Stimulated activated CD8-positive, alpha-beta memory T cell treated with anti-CD3 and anti-CD28 coated beads, Interleukin-15, amount 100 ng/mL, for 48 hours (primary cell): ENCODE results near the gene SLC38A4.
"Not testable (repeated sequence)": the region's sequence is repeated elsewhere in the genome, so short reads cannot be mapped to it uniquely, and the experiment has no call there.

Source experiments
- DNase-seq, 2 donors: peaks; one replicate each; pipeline ENCODE4 v3.0.0-alpha.2; 2020; ENCODE audit warnings: low read depth in 2 of 2

Gene SLC38A4

GRCh38 chr12:46825591-46826414 lies at the start of gene SLC38A4:
SLC38A4 (minus strand) TSS chr12:46825997; CDS start chr12:46793071, 32,926 bp downstream.
- DNase-seq = no peak

- no peak for DNase-seq
These were observed 49.3 kb upstream of the SLC38A4 start for GRCh38 chr12:46875095-46875494.

GRCh38 chr12:46874642-46875041 lies 48.8 kb upstream of the SLC38A4 start:
- DNase-seq = no peak

DNA sequence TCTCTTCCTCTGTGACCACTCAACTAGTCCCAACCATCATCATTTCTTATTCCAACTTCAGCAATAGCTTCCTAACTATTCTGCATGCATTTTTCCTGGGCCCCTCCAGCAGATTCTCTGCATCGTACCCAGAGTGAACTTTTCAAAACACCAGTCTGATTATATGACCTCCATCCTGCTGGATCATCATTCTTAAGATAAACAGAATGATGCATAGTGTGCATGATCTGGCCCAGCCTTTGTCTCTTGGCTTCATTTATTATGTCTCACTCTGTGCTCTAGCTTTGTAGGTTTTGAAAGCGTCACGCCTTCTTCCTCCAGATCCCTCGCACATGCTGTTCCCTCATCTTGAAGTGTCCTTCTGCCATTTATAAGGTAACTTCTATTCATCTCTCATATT lies 46.3 kb upstream of the SLC38A4 start:
- DNase-seq = no peak

DNA sequence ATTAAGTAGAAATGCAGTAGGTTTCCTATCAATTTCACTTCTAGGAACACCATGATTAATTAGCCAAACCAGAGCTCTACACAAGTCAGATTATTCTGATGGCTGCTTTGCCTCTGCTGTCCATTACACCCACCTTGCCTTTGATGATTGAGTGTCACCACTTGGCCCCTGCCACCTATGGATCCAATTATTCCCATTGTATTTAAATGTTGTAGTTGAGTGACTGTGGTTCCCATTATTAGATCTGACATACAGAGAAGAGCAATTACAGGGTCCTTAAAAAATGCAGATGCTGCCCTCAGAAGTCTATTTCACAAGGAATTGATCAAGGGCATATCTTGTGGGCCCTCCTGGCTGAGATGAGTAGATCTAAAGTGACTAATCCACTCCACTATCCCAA lies 39.5 kb upstream of the SLC38A4 start:
- DNase-seq = no peak

- DNase-seq = no peak
These were observed 32.6 kb upstream of the SLC38A4 start for GRCh38 chr12:46858368-46858767.

DNA sequence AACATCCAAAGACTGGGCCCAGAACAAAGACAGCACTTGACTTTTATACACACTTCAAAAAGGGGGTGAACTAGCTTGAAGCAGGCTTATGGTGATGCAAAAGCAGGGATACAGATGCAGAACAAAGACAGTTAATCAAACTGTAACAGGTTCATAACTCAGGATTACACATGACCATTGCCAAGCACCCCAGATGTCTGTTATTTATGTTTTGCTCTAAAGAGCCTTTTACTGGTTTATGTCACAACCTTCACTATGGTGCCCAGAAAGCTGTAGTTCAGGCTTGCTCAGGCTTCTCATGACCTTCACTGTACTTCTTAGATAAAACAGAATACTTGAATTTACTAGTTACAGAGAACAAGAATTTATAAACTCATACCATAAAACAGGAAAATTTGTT lies 31.7 kb upstream of the SLC38A4 start:
- no peak for DNase-seq

GRCh38 chr12:46855760-46856159 lies 30.0 kb upstream of the SLC38A4 start:
- no peak for DNase-seq

DNA sequence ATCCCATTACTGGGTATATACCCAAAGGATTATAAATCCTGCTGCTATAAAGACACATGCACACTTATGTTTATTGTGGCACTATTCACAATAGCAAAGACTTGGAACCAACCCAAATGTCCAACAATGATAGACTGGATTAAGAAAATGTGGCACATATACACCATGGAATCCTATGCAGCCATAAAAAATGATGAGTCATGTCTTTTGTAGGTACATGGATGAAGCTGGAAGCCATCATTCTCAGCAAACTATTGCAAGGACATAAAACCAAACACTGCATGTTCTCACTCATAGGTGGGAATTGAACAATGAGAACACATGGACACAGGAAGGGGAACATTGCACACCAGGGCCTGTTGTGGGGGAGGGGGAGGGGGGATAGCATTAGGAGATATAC lies 28.4 kb upstream of the SLC38A4 start:
- not testable (repeated sequence) for DNase-seq

- not testable (repeated sequence) for DNase-seq
These were observed 23.0 kb upstream of the SLC38A4 start for GRCh38 chr12:46848792-46849191.

GRCh38 chr12:46847001-46847400 lies 21.2 kb upstream of the SLC38A4 start:
- DNase-seq = no peak

- no peak for DNase-seq
These were observed 18.0 kb upstream of the SLC38A4 start for GRCh38 chr12:46843811-46844210.

- no peak for DNase-seq
These were observed 16.1 kb upstream of the SLC38A4 start for GRCh38 chr12:46841891-46842290.

DNA sequence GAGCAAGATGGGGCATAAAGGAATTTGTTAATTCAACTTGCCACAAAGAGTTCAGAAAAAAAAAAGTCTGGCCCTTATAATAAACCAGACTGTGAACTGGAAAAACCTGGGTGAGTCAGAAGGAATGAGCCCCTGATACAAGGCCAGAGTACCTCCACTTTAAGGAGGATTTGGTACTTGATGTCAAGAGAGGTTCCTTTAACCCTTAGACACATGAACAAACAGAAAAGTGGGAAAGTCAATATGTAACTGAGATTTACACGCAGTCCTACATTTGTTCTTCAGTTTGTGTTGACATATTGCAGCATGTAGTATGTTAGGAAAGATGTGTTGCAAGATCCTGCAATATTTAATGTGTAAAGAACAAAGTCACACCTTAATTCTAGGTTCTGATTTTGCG lies 14.2 kb upstream of the SLC38A4 start:
- DNase-seq = no peak

- no peak for DNase-seq
These were observed 13.4 kb upstream of the SLC38A4 start for GRCh38 chr12:46839232-46839631.

GRCh38 chr12:46835785-46836184 lies 10.0 kb upstream of the SLC38A4 start:
- no peak for DNase-seq

GRCh38 chr12:46832130-46832704 lies 6.4 kb upstream of the SLC38A4 start:
- no peak for DNase-seq

DNA sequence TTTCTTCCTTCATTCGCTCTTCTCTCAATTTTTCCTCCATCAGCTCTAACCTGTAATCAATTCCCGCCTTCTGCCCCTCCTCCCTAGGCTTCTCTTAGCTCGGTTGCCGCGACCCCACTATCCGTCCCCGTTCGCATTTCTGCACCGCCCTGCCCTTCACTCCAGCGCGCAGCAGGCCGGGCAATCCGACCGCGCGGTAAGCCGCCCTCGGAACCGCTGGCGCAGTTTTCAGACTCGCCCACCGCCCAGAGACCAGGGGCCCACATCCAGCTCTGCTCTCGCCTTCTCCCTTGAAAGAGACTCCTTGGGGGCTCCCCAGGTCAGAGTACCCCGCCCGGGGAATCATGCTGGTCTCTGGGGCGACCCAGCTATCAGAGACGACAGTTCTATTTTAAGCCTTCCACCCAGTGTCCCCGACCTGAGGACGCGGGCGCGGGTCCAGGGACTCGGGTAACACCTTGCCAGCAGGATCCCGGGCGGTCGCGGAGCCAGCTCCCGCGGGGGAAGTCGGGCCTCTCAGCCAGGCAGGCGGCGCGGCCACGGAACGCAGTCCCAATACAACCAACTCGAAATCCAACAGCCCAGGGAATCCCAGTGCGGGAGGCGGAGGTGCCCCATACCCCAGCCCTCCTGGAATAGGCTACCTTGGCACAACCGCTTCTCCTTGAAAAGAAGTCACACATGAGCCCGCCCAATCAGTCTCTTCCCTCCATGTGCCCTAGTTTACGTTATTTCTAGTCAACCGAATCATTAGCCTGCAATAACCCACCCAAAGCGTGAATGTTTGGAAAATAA lies 5.7 kb upstream of the SLC38A4 start:
- DNase-seq = no peak

- DNase-seq = no peak
These were observed 5.0 kb upstream of the SLC38A4 start for GRCh38 chr12:46830731-46831334.

GRCh38 chr12:46824709-46825108 lies 1.1 kb downstream of the SLC38A4 start:
- no peak for DNase-seq

- DNase-seq = no peak
These were observed 7.2 kb downstream of the SLC38A4 start for GRCh38 chr12:46818642-46819041.

DNA sequence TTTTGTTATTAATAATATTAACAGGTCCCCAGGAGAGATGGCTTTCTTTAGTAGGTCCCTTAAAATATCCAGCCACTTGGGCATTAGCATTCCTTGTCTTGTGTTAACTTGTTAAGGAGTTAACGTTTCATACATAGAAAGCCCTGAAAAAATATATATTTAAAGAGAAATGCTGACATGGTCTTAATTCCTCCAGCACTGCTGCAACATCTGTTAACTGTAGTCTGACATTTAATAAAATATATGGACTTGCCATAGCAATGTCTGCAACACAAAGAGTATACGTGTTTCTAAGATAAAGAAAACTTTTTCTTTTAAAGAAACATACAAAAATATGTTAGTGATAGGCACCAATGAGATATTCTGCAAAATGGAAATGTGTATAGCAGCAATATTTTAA lies 10.0 kb downstream of the SLC38A4 start:
- no peak for DNase-seq
